ENCODE measurements around the gene RASL11A.
"Not testable (repeated sequence)": the region's sequence is repeated elsewhere in the genome, so short reads cannot be mapped to it uniquely, and the experiment has no call there.

Gene RASL11A

GRCh38 chr13:27310946-27311345, 40.3 kb downstream of the RASL11A start:
- H3K4me3 ChIP-seq (ENCODE audit: low read depth, low read length): no peak overlapping the region
- DNase-seq (ENCODE audit: low read depth, low spot score): no peak
- TF ChIP-seq, protein P1, sequence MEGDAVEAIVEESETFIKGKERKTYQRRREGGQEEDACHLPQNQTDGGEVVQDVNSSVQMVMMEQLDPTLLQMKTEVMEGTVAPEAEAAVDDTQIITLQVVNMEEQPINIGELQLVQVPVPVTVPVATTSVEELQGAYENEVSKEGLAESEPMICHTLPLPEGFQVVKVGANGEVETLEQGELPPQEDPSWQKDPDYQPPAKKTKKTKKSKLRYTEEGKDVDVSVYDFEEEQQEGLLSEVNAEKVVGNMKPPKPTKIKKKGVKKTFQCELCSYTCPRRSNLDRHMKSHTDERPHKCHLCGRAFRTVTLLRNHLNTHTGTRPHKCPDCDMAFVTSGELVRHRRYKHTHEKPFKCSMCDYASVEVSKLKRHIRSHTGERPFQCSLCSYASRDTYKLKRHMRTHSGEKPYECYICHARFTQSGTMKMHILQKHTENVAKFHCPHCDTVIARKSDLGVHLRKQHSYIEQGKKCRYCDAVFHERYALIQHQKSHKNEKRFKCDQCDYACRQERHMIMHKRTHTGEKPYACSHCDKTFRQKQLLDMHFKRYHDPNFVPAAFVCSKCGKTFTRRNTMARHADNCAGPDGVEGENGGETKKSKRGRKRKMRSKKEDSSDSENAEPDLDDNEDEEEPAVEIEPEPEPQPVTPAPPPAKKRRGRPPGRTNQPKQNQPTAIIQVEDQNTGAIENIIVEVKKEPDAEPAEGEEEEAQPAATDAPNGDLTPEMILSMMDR (IDR thresholded peaks at IDR 0.05; ENCODE audit: low read depth, low read length): no peak
- in situ Hi-C loops (cut with HindIII; ENCODE audit: low sequenced_read_pairs): no loop called here

DNA sequence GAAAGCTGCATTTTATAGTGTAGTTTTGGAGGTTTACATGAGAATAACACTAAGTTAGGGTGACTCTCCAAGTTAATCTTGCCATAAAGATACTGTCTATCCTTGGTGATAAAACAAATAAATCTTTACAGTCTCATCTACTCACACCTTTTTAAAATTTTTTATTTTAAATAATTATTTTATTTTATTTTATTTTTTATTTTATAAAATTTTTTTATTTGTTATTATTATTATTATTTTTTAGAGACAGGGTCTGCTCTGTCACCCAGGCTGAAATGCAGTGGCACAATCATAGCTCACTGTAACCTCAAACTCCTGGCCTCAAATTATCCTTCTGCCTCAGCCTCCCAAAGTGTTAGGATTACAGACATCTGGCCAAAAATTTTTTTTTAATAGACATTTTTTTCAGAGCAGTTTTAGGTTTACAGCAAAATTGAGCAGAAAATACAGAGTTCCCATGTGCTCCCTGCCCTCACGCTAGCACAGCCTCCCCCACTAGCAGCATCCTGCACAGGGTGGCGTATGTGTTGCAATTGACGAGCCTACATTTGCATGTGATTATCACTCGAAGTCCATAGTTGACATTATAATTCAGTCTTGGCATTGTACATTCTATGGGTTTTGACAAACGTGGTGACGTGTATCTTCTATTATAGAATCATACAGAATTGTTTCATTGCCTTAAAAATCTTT, 41.0 kb downstream of the RASL11A start:
- DNase-seq (ENCODE audit: low read depth, low spot score): no peak
- in situ Hi-C loops (cut with HindIII; ENCODE audit: low sequenced_read_pairs): no loop called here
- TF ChIP-seq, protein P1 (IDR thresholded peaks at IDR 0.05; ENCODE audit: low read depth, low read length): no peak
- no peak overlapping the region for H3K4me3 ChIP-seq (ENCODE audit: low read depth, low read length)

GRCh38 chr13:27313770-27314169, 43.1 kb downstream of the RASL11A start:
- no peak for DNase-seq (ENCODE audit: low read depth, low spot score)
- in situ Hi-C loops (cut with HindIII; ENCODE audit: low sequenced_read_pairs): no loop called here
- H3K4me3 ChIP-seq (ENCODE audit: low read depth, low read length): no peak overlapping the region
- TF ChIP-seq, protein P1 (IDR thresholded peaks at IDR 0.05; ENCODE audit: low read depth, low read length): no peak

- no peak for DNase-seq (ENCODE audit: low read depth, low spot score)
- no peak overlapping the region for H3K4me3 ChIP-seq (ENCODE audit: low read depth, low read length)
- in situ Hi-C loops (cut with HindIII; ENCODE audit: low sequenced_read_pairs): no loop called here
- TF ChIP-seq, protein P1 (IDR thresholded peaks at IDR 0.05; ENCODE audit: low read depth, low read length): no peak
Observed at GRCh38 chr13:27319404-27319803, 48.8 kb downstream of the RASL11A start.

DNA sequence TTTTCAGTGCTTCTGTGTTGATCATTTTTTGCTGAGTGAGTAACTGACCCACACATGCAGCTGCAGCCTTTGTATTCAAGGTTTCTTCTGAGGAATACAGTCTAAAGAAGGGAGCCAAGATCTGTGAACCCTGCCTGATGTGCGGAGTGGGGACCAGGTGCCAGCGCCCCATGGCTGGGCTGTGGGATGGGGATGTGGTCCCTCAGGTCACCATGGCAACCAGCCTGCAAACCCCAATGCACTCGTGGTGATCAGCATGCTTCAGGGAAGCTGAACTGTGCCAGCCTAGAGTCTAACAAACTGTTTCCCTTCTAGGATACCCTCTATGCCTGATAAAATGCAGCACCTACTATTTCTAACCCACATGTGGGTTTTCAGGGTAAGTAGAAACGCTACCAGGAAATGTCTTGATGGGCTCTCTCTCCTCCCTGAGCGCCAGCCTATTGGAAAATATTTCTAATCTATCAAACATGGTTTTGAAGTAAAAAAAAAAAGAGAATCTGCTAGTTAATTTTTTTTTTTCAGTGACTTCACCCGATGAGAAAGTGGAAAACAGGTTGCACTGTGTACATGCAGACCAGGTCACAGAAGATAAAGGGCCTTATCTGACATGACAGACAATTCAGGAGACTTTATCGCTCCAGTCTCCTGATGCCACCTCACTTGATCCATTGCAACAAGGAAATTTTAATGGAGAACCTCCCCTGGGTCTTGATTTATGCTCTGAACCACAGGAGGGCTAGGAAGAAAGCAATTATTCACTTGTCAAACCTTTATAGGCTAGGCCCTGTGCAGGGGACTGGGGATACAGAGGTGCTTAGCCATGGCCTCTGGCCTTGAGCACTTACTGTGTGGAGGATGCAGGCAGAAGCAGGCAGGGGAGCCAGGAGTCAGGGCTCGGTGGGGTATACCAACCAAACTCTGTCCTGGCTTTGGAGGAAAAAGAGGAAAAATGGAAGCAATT, 51.1 kb downstream of the RASL11A start:
- H3K4me3 ChIP-seq (ENCODE audit: low read depth, low read length): no peak overlapping the region
- DNase-seq (ENCODE audit: low read depth, low spot score): no peak
- in situ Hi-C loops (cut with HindIII; ENCODE audit: low sequenced_read_pairs): no loop called here
- TF ChIP-seq, protein P1 (IDR thresholded peaks at IDR 0.05; ENCODE audit: low read depth, low read length): no peak

GRCh38 chr13:27322443-27322842, 51.8 kb downstream of the RASL11A start:
- H3K4me3 ChIP-seq (ENCODE audit: low read depth, low read length); in situ Hi-C loops (cut with HindIII; ENCODE audit: low sequenced_read_pairs); DNase-seq (ENCODE audit: low read depth, low spot score): not testable (repeated sequence)
